Skeletal muscle cell (primary cell): Measurements from ENCODE around the gene AOC3.

Experiments
- DNase-seq: peaks from one replicate; pipeline ENCODE4 v3.0.0-alpha.2; 2010; ENCODE audit warnings: low read depth
- H3K4me3 ChIP-seq: 2 replicates; pipeline ENCODE4 v1.5.1; 2011; ENCODE audit warnings: low read depth, mild to moderate bottlenecking, control low read depth, low read length, moderate library complexity

Gene AOC3

GRCh38 chr17:42850954-42851353, at the start of gene AOC3:
Gene AOC3, plus strand, starts transcription at chr17:42851199. Its CDS starts 145 bp downstream, at chr17:42851344.
- H3K4me3 ChIP-seq: no peak within 1 kb of the TSS
- no peak for DNase-seq

GRCh38 chr17:42803074-42803883, 47.7 kb upstream of the AOC3 start:
- no peak overlapping the region for H3K4me3 ChIP-seq
- DNase-seq: no peak

GRCh38 chr17:42804918-42805367, 46.1 kb upstream of the AOC3 start:
- no peak for DNase-seq
- H3K4me3 ChIP-seq: no peak overlapping the region

- no peak for DNase-seq
- no peak overlapping the region for H3K4me3 ChIP-seq
Measured at GRCh38 chr17:42806249-42806648, 44.8 kb upstream of the AOC3 start.

- H3K4me3 ChIP-seq: no peak overlapping the region
- peak; percentile 64 for DNase-seq
Measured at GRCh38 chr17:42809250-42809649, 41.7 kb upstream of the AOC3 start.

- no peak overlapping the region for H3K4me3 ChIP-seq
- peak; percentile 93 for DNase-seq
Measured at GRCh38 chr17:42814633-42815399, 36.2 kb upstream of the AOC3 start.

GRCh38 chr17:42817866-42818265, 33.1 kb upstream of the AOC3 start:
- no peak overlapping the region for H3K4me3 ChIP-seq
- DNase-seq: no peak

- DNase-seq: peak; percentile 61
- no peak overlapping the region for H3K4me3 ChIP-seq
Measured at GRCh38 chr17:42818379-42818778, 32.6 kb upstream of the AOC3 start.

- DNase-seq: no peak
- no peak overlapping the region for H3K4me3 ChIP-seq
Measured at GRCh38 chr17:42819939-42820535, 31.0 kb upstream of the AOC3 start.

GRCh38 chr17:42821176-42821575, 29.8 kb upstream of the AOC3 start:
- H3K4me3 ChIP-seq: no peak overlapping the region
- no peak for DNase-seq

GRCh38 chr17:42827472-42827871, 23.5 kb upstream of the AOC3 start:
- H3K4me3 ChIP-seq: no peak overlapping the region

GRCh38 chr17:42830971-42831370, 20.0 kb upstream of the AOC3 start:
- H3K4me3 ChIP-seq: no peak overlapping the region
- no peak for DNase-seq

More at GRCh38 chr17:42827472-42827871, 23.5 kb upstream of the AOC3 start:
- DNase-seq: no peak

- H3K4me3 ChIP-seq: peak overlapping the region; percentile 99
Measured at GRCh38 chr17:42832213-42832933, 18.6 kb upstream of the AOC3 start.

GRCh38 chr17:42832934-42833766, 17.8 kb upstream of the AOC3 start, which contains the start of gene PSME3:
Gene PSME3, plus strand, starts transcription at chr17:42833397. Its CDS starts 235 bp downstream, at chr17:42833632.
- H3K4me3 ChIP-seq: peak within 1 kb of the TSS; percentile 99
- DNase-seq: peak; percentile 43

More at GRCh38 chr17:42832213-42832933, 18.6 kb upstream of the AOC3 start:
- DNase-seq: no peak

- peak overlapping the region; percentile 99 for H3K4me3 ChIP-seq
- DNase-seq: no peak
Measured at GRCh38 chr17:42833767-42834422, 17.1 kb upstream of the AOC3 start.

GRCh38 chr17:42835732-42836131, 15.3 kb upstream of the AOC3 start:
- no peak overlapping the region for H3K4me3 ChIP-seq
- DNase-seq: no peak

GRCh38 chr17:42841975-42842685, 8.9 kb upstream of the AOC3 start:
- no peak for DNase-seq

More at GRCh38 chr17:42841975-42842685, 8.9 kb upstream of the AOC3 start:
- H3K4me3 ChIP-seq: no peak overlapping the region
